HG02588 (cell line): ENCODE results near the gene LCN15.
"Not testable (repeated sequence)": the region's sequence is repeated elsewhere in the genome, so short reads cannot be mapped to it uniquely, and the experiment has no call there.

ENCODE experiments used
- ATAC-seq: cut with Tn5 transposase; IDR thresholded peaks from one replicate; pipeline ENCODE4 v1.9.1; 2021; ENCODE audit warnings: mild to moderate bottlenecking, moderate library complexity; ENCODE audit not compliant: unreplicated experiment

The LCN15 gene

GRCh38 chr9:136756134-136756438 lies 8.2 kb downstream of the LCN15 start:
- ATAC-seq: no peak

GRCh38 chr9:136755302-136756133 lies 8.8 kb downstream of the LCN15 start:
- ATAC-seq: not testable (repeated sequence)

DNA sequence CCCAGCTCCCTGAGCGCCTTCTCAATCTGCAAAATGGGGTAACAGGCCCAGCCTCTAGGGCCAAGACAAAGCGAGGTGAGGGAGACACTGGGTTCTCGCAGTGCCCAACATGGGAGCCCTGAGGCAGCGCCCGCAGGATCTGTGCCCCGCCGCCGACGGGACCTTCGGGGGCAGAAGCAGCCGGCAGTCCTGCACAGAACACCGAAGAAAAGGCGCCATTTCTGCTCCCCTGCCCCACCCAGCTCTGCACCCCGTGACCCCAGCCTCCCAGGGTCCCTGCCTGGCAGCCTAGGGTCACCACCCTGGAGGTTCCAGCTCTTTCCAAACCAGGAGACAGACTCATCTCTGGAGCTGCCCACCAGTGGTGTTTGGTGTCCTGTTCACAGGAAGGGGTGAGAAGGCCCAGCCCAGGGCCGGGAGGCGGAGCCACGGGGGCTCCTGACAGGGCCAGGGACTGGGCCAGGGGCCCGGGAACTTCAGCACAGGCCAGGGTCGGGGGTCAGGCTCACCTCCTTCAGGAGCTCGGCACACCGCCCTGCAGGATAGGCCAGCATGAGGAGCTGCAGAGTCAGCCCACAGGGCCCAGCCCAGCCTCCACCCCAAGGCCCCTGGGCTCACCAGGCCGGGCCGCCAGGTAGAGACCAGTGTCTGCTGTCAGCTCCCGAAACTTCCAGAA lies 9.6 kb downstream of the LCN15 start:
- ATAC-seq: no peak

GRCh38 chr9:136754059-136754572 lies 10.2 kb downstream of the LCN15 start:
- no peak for ATAC-seq

GRCh38 chr9:136753371-136754058 lies 10.8 kb downstream of the LCN15 start:
- no peak for ATAC-seq

DNA sequence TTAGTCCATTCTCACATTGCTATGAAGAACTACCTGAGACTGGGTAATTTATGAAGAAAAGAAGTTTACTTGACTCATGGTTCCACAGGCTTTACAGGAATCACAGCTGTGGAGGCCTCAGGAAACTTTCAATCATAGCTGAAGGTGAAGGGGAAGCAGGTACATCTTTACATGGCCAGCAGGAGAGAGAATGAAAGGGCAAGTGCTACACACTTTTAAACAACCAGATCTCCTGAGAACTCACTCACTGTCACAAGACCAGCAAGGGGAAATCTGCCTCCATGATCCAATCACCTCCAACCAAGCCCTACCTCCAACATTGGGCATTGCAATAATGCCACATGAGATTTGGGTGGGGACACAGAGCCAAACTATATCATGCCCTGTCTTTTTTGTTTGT lies 12.5 kb downstream of the LCN15 start:
- ATAC-seq: no peak

GRCh38 chr9:136751244-136751643 lies 13.1 kb downstream of the LCN15 start:
- ATAC-seq: no peak

DNA sequence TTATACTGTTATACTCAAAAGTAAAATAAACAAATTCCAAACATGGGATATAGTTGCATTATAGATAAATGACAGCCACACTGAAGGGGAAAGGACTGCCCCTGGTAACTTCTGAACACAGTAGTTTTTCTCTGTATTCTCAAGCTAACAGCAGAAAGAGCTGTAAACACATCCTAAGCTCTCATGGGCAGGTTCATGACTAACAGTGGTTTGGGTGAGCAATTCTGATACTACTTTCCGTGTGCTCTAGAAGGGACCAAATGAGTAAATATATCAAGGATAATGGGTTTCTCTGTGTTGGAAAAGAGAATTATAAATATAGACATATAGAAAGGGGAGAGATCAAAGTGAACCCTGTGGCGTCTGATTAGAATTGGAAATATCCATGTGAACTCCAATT lies 13.8 kb downstream of the LCN15 start:
- ATAC-seq: no peak

GRCh38 chr9:136748666-136749611 lies 15.4 kb downstream of the LCN15 start:
- ATAC-seq: no peak

GRCh38 chr9:136748201-136748600 lies 16.1 kb downstream of the LCN15 start, which contains the start of gene LCN6:
Gene LCN6 (minus strand): TSS chr9:136748525. CDS start chr9:136748483, 42 bp downstream.
- ATAC-seq: no peak

- no peak for ATAC-seq
Observed at GRCh38 chr9:136747161-136748060, 16.9 kb downstream of the LCN15 start.

DNA sequence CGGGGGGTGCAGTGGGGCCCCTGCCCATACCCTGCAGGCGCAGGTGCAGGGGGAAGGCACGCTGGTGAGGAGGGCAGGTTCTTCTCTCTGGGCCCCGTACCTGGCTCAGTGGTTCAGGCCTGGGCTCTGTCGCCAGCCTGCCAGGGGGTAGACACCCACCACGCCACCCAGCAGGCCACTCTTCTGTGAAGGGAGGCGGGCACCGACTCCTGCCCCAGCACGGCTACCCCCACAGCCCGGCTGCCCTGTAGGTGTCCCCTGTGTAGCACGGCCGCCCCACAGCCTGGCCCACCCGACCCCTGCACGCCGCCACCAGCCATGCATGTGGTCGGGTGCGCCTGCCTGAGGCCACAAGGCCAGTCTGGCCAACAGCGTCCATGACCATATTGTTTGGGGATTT lies 17.7 kb downstream of the LCN15 start:
- ATAC-seq: no peak

GRCh38 chr9:136746155-136746490 lies 18.2 kb downstream of the LCN15 start:
- ATAC-seq: no peak

- ATAC-seq: no peak
Observed at GRCh38 chr9:136745389-136746154, 18.7 kb downstream of the LCN15 start.

GRCh38 chr9:136744773-136745172 lies 19.5 kb downstream of the LCN15 start:
- no peak for ATAC-seq

DNA sequence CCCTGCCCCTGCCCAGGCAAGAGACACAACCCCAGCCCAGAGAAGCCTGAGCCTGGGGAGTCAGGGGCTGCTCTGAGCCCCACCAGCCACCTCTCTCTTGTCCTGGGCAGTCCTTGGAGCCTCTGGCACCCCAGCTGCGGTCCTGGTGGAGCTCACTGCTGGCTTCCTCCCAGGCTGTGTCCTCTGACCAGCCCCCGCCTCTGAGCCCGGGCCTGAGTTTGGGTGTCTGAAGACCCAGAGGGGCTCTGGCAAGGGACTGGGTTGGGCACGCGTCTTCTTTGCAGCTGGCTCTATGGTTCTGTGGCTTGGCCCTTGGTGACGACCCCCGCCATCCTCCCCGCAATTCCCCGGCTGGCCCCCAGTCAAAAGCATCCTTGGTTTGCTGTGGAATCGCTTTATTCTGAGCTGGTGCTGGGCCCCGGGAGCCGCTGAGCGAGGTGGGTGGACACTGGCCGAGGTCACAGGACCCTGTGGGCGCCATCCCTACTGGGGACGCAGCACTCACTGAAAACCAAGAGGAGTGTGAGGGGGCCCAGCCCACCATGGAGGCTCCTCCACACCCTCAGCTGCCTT lies 20.6 kb downstream of the LCN15 start:
- ATAC-seq: no peak

GRCh38 chr9:136742591-136743391 lies 21.5 kb downstream of the LCN15 start, which contains the start of gene LCN10:
Gene LCN10 (minus strand): TSS chr9:136742940. CDS start chr9:136742903, 37 bp downstream.
- no peak for ATAC-seq
